Renal cortex interstitium (tissue), 15 donors: ENCODE results near the gene DONSON. TPM values are rescaled to one million over a fixed set of nuclear protein-coding genes. Genes with fewer than 3 reads are reported as not detected.
"Not testable (repeated sequence)": the region's sequence is repeated elsewhere in the genome, so short reads cannot be mapped to it uniquely, and the experiment has no call there.

Experiments
- DNase-seq, 11 donors: peaks; one replicate each; pipeline ENCODE4 v3.0.0-alpha.2; 2013; ENCODE audit warnings: low read depth in 9 of 11, low spot score in 4 of 11; ENCODE audit errors: extremely low read depth in 1 of 11
- long read RNA-seq, 16 experiments: transcript quantifications; one replicate each; lab custom pipeline, GENCODE V29; 2026
- polyA plus RNA-seq, 3 donors: library from polyadenylated mRNA; unstranded; fragments of 120-200 nt; gene quantifications; one replicate each; pipeline ENCODE4 v1.2.1, GENCODE V29; 2013; ENCODE audit not compliant: insufficient read length in 3 of 3

Gene DONSON, protein sequence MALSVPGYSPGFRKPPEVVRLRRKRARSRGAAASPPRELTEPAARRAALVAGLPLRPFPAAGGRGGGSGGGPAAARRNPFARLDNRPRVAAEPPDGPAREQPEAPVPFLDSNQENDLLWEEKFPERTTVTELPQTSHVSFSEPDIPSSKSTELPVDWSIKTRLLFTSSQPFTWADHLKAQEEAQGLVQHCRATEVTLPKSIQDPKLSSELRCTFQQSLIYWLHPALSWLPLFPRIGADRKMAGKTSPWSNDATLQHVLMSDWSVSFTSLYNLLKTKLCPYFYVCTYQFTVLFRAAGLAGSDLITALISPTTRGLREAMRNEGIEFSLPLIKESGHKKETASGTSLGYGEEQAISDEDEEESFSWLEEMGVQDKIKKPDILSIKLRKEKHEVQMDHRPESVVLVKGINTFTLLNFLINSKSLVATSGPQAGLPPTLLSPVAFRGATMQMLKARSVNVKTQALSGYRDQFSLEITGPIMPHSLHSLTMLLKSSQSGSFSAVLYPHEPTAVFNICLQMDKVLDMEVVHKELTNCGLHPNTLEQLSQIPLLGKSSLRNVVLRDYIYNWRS
- polyA plus RNA-seq: 10 to 100 TPM; 33.9 to 38.4 (median 36.8) TPM
- long read RNA-seq, donor 1, partial matches to known transcripts: 0 of 3 reads
- long read RNA-seq, donor 1, other reads (novel, unspliced or antisense): 0 of 3 reads
- long read RNA-seq, donor 2: 0 reads
- long read RNA-seq, donor 3, partial matches to known transcripts: 5 of 8 reads
- long read RNA-seq, donor 3, other reads (novel, unspliced or antisense): 0 of 8 reads
- long read RNA-seq, donor 4, partial matches to known transcripts: 0 of 2 reads
- long read RNA-seq, donor 4, other reads (novel, unspliced or antisense): 0 of 2 reads
- long read RNA-seq, donor 5, partial matches to known transcripts: 5 of 8 reads
- long read RNA-seq, donor 5, other reads (novel, unspliced or antisense): 0 of 8 reads
- long read RNA-seq, donor 6, partial matches to known transcripts: 0 of 3 reads
- long read RNA-seq, donor 6, other reads (novel, unspliced or antisense): 0 of 3 reads
- long read RNA-seq, donor 7, partial matches to known transcripts: 0 of 2 reads
- long read RNA-seq, donor 7, other reads (novel, unspliced or antisense): 0 of 2 reads
- long read RNA-seq, donor 8, partial matches to known transcripts: 0 of 5 reads
- long read RNA-seq, donor 8, other reads (novel, unspliced or antisense): 0 of 5 reads
- long read RNA-seq, donor 9, partial matches to known transcripts: 0 of 9 reads
- long read RNA-seq, donor 9, other reads (novel, unspliced or antisense): 5 of 9 reads
- long read RNA-seq, donor 10, partial matches to known transcripts: 0 of 1 reads
- long read RNA-seq, donor 10, other reads (novel, unspliced or antisense): 0 of 1 reads
- long read RNA-seq, donor 11, partial matches to known transcripts: 0 of 1 reads
- long read RNA-seq, donor 11, other reads (novel, unspliced or antisense): 0 of 1 reads
- long read RNA-seq, donor 12: 0 reads
- long read RNA-seq, donor 13, partial matches to known transcripts: 295 of 327 reads
- long read RNA-seq, donor 13, other reads (novel, unspliced or antisense): 28 of 327 reads
- long read RNA-seq, donor 14, partial matches to known transcripts: 0 of 1 reads
- long read RNA-seq, donor 14, other reads (novel, unspliced or antisense): 0 of 1 reads
- long read RNA-seq, donor 15, partial matches to known transcripts: 0 of 2 reads
- long read RNA-seq, donor 15, other reads (novel, unspliced or antisense): 0 of 2 reads
- long read RNA-seq, donor 16, partial matches to known transcripts: 0 of 6 reads
- long read RNA-seq, donor 16, other reads (novel, unspliced or antisense): 0 of 6 reads

DNA sequence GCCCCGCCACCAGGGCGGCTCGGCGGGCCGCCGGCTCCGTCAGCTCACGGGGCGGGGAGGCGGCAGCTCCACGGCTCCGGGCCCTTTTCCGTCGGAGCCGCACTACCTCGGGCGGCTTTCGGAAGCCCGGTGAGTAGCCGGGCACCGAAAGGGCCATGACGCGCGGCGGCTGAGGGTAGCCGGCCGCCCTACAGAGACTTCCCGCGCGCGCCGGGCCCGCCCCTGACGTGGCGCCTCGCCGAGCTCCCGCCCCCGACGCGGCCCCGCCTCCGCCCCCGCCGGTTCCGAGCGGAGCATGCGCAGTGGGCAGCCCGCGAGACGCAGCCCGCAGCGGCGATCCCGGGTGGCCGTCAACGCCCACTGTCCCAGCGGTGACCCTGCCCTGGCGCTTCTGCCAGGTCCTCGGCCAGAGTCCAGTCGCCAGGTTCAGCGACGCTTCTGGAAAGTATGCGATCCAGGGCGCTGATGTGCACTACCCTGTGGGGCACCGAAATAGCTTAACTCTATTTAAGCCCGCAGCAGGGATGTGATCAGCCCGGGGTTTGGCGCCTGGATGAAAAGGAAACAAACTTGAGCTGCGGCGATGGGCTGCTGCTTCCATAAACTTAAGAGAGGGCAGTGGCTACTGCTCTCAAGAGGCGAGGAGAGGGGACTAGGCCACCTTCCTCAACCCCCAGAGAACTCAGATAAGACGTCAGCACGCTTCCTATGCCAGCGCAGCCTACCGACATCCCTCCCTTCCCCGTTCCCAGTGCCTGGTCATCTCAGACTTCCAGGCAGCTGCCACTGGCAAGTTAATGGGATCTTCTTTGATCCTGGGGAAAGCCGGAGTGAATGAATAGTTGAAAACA, at the start of gene DONSON:
Gene DONSON, minus strand, starts transcription at position 200 of the 851 bp plus-strand sequence. Its CDS starts 43 bp downstream, at position 157.
- peak; percentile 57 to 89 (median 80) for DNase-seq

DNA sequence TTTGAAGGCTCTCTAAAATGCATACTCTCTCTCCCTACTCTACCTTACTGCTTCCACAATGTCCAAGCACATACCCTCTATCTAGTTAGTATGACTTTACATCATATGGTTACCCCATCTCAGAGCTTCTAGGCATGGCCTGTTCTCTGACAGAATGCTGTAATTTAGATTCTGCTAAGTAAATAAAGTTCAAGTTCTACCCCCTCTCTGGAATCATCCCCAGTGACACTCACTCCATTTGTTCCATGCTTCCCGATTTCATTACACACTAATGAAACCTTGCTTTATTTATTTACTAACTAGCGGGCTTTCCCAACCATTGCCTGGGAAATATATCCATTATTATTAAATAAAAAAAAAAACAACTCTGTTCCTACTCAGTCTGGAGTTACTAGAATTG, 45.8 kb upstream of the DONSON start:
- no peak for DNase-seq

DNA sequence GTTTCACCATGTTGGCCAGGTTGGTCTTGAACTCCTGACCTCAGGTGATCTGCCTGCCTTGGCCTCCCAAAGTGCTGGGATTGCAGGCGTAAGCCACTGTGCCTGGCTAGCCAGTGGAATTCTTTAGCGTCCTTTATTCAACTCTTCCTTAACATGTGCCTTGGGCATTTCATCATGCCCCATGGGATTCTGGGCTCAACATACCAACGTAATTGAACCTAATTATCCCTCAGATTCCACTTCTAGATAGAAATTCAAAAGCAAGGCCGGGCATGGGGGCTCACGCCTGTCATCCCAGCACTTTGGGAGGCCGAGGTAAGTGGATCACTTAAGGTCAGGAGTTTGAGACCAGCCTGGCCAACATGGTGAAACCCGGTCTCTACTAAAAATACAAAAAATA, 37.7 kb upstream of the DONSON start:
- not testable (repeated sequence) for DNase-seq

DNA sequence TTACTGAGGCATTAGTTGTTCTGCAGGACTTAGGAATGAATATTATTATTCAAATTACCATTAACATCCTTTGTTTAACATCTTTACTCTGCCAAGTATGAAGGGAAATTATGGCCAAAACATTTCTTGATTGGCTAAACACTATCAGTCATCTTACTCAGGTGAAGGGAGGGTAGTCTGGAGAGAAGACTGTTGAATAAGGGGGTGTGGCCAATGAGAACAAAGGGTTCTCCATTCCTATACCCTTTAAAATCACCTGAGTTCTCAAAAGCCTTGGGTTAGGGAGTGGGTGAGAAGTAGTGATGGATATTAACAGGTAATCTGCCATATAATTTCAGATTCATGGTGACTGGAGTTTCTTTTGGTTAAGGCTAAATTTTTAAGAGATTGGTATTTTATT, 33.8 kb upstream of the DONSON start:
- DNase-seq: no peak

DNA sequence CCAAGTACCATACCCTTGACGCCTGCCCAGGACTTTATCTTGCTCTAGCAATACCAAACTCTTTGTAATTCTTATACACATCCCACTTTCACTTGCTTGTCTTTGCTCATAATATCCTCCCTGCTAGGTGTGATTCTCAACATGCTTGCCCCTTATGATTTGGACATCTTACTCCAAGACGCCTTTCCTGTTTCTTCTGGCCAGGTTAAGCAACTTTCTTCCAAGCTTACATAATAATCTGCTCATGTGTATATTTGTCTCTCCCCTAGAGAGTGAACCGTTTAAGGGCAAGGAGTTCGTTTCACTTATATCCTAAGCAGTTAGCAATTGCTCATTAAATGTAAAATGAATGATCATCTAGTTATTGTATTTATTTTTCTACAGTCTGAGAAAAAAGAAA, 31.2 kb upstream of the DONSON start:
- no peak for DNase-seq

DNA sequence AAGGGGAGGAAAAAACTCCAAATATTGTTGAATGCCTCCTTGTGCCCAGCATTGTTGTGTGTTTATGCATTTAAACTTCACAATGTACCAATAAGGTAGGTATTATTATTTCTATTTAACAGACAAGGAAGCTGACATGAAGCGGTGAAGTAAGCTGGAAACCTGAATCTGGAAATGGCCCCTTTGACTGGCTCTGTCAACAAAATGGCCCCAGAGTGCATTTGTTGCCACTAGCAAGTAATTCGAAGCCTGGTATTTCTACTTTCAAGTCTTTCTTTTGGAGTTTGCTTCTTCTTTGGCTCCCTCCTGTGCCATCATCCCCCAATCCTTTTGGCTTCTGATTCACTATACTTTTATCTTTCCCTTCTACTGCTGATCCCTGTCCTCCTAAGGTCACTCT, 29.9 kb upstream of the DONSON start:
- DNase-seq: no peak

DNA sequence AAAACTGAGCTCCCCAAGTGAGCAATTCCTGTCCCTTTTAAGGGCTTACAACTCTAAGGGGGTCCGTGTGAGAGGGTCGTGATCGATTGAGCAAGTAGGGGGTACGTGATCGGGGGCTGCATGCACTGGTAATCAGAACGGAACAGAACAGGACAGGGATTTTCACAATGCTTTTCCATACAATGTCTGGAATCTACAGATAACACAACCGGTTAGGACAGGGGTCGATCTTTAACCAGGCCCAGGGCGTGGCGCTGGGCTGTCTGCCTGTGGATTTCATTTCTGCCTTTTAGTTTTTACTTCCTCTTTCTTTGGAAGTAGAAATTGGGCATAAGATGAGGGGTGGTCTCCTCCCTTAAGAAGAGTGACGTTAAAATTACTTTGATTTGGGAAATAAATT, 29.1 kb upstream of the DONSON start:
- DNase-seq: not testable (repeated sequence)

DNA sequence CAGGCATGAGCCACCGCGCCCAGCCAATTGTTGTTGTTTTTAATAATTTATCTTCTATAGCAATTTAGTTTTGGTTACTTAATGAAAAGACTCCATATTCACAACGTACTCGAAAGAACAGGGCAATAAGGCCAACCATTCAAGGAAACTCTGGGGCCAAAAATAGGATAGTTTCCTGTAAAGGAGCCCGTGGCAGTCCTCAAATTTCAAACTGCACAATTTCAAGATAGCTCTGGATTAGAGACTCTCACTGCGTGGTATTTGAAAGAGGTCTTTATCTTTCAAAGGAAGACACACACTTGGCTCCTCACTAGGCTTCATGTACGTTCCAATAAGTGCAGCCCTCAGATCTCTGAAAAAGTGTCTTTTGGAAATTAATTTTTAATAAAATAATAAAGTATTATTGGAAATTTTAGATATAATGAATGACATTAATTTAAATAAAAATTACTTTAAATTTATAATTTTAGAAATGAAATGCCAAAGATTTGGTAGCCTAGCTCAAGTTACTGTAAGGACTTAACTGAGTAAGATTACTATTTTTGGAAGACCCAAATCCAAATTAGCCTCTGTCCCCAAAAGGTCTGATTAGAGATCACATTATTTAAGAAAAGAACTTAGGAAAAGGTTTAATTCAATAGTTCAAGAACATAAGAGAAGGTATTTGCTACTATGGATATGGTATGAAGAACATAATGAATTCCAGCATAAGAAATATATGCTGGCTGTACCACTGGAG, 22.7 kb upstream of the DONSON start:
- DNase-seq: no peak

DNA sequence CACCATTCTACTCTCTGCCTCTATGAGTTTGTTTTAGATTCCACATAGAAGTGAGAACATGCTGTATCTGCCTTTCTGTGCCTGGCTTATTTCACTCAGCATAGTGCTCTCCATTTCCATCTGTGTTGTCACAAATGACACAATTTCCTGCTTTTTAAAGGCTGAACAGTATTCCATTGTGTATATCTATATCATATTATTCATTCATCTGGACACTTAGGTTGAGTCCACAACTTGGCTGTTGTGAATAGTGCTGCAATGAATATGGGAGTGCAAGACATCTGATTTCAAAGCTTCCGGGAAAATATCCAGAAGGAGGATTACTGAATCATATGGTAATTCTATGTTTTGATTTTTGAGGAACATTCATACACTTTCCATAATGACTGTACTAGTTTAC, 20.1 kb upstream of the DONSON start:
- DNase-seq: no peak

DNA sequence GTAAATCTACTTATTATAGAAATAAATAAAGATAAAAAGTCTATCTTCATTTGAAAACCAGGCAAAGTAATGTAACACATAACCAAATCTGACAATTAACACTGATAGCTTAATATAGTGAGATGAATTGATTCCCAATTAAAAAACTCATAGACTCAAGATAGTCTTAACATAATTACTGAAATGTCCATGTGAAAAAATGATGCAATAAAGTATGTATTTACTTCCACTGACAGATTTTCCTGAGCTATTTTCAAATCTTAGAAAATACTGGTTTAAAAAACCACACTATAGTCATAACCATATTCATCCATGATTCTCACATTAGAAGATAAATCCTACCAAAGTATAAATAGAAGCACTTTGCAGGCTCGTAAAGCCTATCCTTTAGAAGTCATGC, 9.6 kb upstream of the DONSON start:
- DNase-seq: no peak

DNA sequence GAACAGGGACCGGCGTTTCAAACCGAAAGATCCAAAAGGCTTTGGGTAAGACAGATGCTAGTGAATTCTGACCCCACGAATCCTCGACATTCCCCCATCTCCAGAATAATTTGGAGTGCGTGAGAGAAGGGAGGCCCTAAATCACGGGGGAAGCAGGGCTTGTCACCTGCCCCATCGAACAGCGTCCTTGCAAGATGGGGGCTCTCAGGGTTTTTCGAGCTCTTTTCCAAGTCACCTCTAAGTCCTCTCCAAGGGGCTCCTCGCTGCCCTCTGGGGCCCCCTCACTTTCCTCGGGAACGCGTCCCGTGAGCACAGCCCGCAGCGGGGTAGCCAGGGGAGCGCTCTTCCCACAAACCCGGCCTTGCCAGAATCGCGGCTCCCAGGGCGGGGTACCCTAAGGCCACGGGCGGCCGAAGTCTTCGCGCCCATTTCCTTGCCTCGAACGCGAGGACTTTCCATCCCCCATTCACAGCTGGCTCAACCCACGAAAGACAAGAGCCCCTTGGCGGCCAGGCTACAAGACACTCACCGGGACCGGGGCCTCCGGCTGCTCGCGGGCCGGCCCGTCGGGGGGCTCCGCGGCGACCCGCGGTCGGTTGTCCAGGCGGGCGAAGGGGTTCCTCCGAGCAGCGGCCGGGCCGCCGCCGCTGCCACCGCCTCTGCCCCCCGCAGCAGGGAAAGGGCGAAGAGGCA, 546 bp downstream of the DONSON start:
- peak in 7 of 11 donors; percentile 15 to 34 (median 20) for DNase-seq

DNA sequence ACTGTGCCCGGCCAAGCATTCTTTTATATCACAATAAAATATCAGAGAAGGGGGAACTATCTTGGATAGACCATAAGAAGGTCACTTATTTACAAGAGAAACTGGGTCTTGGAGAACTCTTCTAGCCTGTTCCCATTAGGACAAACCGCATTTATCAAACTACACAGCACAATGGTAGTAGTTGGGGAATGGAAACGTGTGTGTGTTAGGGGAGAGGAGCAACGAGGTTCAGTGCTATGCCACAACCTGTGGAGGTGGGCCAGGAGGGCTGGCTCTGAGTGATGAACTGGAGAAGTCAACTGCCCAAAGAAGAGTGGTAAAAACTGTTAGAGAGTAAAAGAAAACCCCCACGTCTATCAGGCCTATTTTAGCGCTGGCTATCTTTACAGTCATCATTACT, 1.6 kb downstream of the DONSON start:
- no peak for DNase-seq

DNA sequence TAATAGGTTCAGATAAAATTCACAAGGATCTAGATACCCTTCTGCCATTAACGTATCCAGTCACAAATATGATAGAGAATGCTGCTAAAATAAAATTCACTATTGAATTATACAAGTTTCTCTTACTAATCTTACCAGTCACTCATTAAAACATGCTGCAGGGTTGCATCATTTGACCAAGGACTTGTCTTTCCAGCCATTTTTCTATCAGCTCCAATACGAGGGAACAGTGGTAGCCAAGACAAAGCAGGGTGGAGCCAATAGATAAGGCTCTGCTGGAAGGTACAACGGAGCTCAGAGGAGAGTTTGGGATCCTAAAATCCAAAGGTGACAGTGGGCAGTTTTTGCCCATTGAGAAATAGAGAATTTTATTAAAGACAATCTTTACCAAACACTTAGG, 4.0 kb downstream of the DONSON start:
- no peak for DNase-seq

DNA sequence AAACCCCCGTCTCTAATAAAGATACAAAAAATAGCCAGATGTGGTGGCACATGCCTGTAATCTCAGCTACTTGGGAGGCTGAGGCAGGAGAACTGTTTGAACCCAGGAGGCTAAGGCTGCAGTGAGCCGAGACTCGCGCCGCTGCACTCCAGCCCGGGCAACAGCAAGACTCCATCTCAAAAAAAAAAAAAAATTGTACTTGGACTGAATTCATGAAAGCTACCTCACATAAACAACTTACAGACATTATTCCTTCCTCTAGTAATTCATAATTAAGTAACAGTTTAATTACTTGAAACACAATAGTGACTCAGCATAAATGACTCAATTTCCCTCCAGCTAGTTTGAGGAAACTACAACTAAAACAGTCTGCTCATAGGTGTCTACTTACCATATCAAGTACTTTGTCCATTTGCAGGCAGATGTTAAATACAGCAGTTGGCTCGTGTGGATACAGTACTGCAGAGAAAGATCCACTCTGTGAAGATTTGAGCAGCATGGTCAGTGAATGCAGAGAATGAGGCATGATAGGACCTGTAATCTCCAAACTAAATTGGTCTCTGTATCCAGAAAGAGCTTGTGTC, 9.4 kb downstream of the DONSON start:
- DNase-seq: no peak

DNA sequence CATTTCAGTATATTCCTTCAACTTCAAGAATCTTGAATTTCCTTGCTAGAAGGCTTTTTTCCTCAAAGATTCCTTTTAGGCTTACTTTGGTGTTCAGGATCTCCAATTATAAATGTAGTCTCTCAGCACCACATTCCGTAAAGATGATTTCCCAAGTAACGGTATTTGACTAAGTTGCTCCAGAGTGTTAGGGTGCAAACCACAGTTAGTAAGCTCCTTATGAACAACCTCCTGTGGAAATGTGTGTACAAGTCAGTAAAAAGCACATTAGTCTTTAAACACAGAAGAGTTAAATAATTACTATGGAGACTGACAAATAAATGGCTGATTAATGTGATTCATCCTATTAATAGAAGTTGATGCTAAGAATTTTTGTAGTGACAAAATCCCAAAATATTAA, 10.3 kb downstream of the DONSON start:
- DNase-seq: no peak

DNA sequence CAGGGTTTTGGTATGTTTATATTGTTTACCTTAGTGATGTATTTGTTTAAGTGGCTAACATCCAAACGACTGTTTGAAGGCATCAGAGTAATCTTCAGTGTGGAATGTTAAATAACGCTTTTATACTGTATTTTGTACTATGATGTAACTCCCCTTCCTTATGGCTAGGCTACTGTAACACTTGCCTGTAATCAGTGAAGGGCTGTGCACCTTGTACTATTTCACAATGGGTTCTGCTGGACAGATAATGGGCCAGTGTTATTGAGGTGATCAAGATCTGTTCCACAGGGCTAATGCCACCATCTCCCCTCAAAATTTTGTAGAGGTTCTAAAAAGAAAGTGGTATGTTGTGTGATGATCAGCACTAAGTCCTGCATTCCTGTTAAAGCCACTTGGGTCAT, 11.7 kb downstream of the DONSON start:
- not testable (repeated sequence) for DNase-seq
